RPMI7951 (cell line): Measurements from ENCODE around the gene KLHL28. TPM values are rescaled to one million over a fixed set of nuclear protein-coding genes. Genes with fewer than 3 reads are reported as not detected.
A peak's percentile ranks its signal among the peaks of the same experiment; 100 is the strongest.
"Not testable (repeated sequence)": the region's sequence is repeated elsewhere in the genome, so short reads cannot be mapped to it uniquely, and the experiment has no call there.

ENCODE experiments used
- DNase-seq: peaks from one replicate; pipeline ENCODE4 v3.0.0-alpha.2; 2012; ENCODE audit warnings: low read depth
- total RNA-seq: library from RNA; depleted of rRNA; stranded (reverse); fragments of >200 nt; shearing (Covaris generic); gene quantifications from 2 replicates; pipeline ENCODE4 v1.2.3, GENCODE V29; 2014; rRNA removed

The KLHL28 gene
- total RNA-seq, 1 experiment from 2014 or later, result 9.0 TPM

GRCh38 chr14:44897041-44897844 lies 64.5 kb downstream of the KLHL28 start:
- peak; percentile 94 for DNase-seq

- peak; percentile 2 for DNase-seq
These were observed 65.3 kb downstream of the KLHL28 start for GRCh38 chr14:44896275-44897040.

- DNase-seq, result peak; percentile 34
These were observed 66.0 kb downstream of the KLHL28 start for GRCh38 chr14:44895716-44896115.

- no peak for DNase-seq
These were observed 68.2 kb downstream of the KLHL28 start for GRCh38 chr14:44893535-44893934.

GRCh38 chr14:44891726-44892372 lies 69.9 kb downstream of the KLHL28 start:
- not testable (repeated sequence) for DNase-seq

GRCh38 chr14:44889595-44890471 lies 71.9 kb downstream of the KLHL28 start:
- no peak for DNase-seq

GRCh38 chr14:44887596-44887955 lies 74.2 kb downstream of the KLHL28 start:
- no peak for DNase-seq

- DNase-seq, result no peak
These were observed 74.7 kb downstream of the KLHL28 start for GRCh38 chr14:44886860-44887595.

- DNase-seq, result no peak
These were observed 81.0 kb downstream of the KLHL28 start for GRCh38 chr14:44880791-44881190.

Other genes with a start within 250 kb of the KLHL28 start
- 6.1 and 12.7 TPM in 2 replicates for gene TOGARAM1, start 243 bp upstream of the KLHL28 start, total RNA-seq
- gene PRPF39, start 122.2 kb upstream of the KLHL28 start, total RNA-seq, result 20.4 and 24.9 TPM in 2 replicates
- gene FKBP3, start 172.5 kb upstream of the KLHL28 start, total RNA-seq, result 46.0 and 46.6 TPM in 2 replicates
- 11.6 and 13.3 TPM in 2 replicates for gene FANCM, start 174.0 kb upstream of the KLHL28 start, total RNA-seq